GM15510 (cell line): Measurements from ENCODE around the gene RNF220.

ENCODE experiments used
- POLR2A ChIP-seq: IDR thresholded peaks from 3 replicates; pipeline ENCODE4 v1.6.1; 2011; ENCODE audit warnings: borderline replicate concordance; ENCODE audit not compliant: insufficient read length; ENCODE audit errors: extremely low read depth

RNF220 gene

DNA sequence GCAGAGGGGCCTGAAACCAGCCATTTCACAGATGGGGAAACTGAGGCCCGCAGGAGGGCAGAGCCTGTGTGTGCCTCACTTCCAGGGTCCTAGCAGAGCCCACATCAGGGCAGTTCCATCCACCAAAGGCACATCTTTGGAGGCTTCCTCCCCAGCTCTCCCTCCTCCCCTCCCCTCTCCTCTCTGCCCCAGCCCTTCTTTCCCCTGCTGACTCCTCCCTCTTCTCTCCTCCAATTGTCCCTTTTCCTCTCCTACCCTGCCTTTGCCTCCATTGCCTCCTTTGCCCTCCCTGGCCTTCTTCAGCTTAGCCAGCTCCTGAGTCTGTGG, 212.6 kb downstream of the RNF220 start:
- no peak for TF ChIP-seq POLR2A

DNA sequence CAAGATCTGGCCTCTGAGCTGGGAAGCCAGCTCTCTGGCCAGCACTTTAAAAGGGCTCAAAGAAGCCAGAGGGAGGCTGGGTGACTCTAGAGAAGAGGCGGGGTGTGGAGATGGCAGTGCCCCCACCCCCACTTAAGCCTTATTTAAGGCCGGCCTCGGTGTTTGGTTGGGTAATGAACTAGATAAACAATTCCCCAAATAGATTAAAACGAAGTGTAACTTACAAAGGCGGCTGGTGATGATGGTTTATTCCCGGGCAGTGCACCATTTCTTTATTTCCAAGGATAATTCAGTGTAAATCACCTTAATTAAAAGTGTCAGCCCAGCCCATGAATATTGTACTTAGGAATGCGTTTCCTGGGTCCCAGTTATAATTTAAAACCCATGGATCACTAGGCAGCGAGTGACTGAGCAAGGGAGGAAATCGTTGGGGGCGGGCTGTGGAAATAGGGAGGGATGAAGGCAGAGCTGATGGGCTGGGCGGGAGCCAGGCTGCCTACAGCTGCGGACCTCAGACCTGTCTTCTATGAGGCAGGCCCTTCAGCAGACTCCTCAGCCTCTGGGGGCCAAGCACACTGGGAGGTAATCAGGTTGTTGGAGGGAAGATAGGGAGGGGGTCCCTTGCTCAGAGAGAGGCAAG, 214.3 kb downstream of the RNF220 start:
- no peak for TF ChIP-seq POLR2A

DNA sequence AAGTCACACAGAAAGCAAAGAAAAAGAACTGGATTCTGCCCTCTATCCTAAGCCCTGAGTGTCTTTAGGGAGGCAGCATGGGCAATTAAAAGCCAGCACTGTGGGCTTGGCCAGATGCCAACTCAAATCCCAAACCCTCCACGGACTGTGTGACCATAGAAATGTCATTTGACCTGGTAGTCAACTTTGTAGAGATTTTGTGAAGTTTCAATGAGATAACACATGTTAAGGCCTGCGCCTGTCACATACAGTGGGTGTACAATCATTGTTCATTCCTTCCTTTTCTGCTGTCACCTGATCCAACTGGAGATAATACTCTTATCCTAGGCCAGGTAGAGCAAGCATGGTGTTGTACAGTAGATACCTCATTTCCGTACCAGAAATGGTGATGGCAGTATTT, 215.0 kb downstream of the RNF220 start:
- no peak for TF ChIP-seq POLR2A

DNA sequence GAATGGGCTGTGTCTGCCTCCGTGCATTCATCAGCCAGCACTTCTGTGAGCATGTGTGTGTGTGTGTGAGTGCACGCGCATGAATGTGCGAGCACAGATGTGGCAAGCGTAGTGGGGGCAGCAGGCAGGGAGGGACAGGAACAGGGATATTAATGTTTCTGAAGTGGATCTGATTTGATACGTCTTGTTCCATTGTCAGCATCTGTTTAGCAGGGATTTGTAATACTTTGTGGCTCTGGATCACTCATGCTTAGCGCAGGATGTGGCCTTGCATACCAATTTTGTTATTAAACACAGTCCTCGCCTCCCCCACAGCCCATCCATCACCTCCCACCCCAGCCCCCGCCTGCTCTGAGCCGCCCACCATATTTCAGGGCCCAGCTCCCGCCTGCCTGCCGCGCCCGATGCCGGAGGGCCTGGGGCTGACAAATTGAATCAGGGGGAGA, 216.8 kb downstream of the RNF220 start:
- no peak for TF ChIP-seq POLR2A

DNA sequence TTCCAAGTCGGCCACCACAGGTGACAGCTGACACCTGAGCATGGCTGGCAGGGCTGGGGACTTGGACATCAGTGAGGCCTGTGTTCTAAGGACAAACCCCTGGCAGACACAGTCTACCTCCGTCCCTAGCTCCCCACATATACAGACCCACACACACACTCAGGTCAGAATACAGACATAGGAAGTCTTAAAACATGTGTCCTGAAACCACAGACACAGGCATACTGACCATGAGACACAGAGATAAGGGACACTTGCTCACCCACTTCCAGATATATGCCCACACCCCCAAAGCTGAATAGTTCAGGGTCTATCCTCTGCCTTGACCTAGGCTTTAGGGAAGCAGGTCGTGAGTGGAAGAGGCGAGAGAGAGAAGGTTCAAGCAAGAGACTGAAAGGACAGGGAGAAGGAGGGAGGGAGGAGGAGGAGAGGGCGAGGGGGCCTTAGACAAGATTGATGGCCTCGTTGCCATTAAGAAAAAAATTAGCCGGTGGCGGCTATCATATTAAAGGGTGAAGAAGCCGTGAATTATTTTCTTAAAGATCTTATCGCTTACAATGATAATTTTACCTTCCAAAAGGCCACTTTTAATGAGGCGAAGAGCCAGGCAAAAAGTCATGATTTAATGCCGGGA, 219.3 kb downstream of the RNF220 start:
- TF ChIP-seq POLR2A, result no peak

DNA sequence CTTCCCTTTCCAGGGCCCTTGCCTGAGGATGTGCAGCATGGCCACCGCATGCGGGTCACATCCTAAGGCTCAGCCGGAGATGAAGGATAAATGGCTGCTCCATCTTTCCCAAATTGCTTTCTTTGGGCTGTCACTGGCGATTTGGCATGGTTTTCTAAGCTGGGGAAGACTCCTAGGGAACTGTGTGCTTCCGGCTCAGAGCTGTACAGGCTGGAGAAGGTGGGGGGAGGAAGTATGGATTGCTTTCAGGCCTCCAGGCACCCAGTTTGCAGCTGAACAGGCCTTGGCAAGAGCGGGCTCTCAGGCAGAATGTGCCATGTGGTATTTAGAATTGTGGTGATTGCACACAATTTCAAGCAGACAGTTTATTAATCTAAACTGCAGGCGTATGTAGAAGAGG, 220.3 kb downstream of the RNF220 start:
- TF ChIP-seq POLR2A, result no peak

DNA sequence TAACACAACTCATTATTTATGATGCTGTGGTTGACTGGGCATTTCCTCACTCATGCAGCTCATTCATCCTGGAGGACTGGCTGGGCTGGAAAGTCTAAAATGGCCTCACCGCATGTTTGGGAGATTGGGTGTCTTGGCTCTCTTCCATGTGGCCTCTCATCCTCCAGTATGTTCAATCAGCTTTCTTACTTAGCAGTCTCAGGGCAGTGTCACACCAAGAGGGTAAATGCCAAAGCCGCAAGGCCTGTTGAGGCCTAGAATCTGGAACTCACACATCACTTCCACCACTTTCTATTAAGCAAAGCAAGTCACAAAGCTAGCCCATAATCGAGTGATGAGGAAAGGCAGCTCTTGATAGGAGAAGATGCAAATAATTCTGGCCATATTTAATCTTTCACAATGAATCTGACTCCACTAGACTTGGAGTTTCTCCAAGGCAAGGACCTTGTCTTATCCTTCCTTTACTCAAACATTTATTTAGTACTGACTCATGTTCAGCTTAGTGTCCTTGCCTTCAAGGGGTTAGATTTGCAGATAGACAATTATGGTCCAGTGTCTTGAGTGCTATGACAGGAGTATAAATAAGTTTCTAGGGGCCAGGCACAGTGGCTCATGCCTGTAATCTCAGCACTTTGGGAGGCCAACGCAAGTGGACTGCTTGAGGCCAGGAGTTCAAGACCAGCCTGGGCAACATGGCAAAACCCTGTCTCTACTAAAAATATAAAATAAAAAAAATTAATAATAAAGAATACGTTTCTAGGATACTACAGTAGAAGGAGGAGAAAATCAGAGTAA, 224.1 kb downstream of the RNF220 start:
- TF ChIP-seq POLR2A, result no peak

DNA sequence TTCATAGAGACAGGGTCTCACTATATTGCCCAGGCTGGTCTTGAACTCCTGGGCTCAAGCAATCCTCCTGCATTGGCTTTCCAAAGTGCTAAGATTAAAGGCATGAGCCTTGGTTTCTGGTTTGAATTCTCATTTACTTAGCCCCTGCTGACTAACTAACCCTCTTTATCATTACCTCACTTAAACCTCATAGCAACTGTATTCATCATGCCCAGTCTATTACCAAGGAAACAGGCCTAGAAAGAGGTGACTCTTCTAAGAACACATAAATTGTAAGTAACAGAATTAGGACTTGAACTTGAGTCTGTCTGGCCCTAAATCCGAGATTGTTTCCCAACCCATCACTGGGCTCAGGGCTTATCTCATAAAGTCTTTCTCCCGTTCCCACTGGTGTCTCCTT, 225.1 kb downstream of the RNF220 start:
- no peak for TF ChIP-seq POLR2A

DNA sequence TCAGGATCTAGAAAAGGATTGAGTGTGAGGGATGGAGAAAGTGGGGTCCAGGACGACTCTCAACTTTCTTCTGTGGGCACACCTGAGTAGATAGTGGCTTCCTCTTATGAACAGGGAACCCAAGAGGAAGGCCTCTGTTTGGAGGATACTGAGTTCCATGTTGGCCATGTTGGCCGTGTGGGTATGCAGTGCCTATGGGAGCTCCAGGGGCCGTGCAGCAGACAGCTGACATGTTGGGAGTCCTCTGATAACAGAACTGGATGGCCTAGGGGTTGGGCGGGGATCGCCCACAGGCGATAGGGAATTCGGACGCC, 226.2 kb downstream of the RNF220 start:
- TF ChIP-seq POLR2A, result no peak

DNA sequence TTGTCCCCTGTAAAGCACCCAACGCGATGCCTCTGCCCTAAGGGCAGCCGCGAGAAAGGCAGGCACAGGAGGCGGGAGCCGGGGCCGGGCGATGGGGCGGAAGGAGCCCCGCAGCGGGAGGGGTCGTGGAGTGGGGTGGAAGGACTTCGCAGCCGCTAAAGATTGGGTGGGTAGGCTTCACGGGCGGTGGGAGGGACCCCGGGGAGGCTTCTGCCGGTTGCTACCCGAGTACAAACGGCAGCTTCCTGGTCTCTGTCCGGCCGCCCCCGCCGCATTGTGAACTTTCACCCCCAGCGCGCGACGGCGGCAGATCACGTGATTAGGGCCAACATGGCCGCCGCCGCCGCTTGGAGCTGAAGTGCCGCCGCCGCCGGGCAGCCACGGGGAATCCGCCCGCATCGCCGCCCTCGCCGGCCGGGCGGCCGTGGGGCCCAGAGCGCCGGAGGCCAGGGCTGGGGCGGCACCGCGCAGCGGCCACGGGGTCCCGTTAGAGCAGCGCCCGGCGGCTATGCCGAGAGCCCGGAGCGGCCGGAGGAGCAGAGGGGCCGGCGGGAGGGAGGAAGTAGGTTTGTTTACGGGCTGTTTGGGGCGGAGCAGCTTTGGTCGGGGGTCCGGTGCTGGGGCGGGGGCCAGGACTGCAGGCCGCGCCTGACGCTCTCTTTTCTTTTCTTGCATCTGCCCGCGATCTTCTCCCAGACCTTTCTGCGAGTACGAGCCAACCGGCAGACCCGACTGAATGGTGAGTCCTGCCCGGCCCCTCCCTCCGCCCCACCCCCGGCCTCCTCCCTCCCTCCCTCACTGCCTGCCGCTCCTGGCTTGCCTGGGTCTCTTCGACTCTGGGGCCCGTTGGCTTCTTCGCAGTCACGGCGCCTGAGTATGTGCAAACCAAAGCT, 226.8 kb downstream of the RNF220 start:
- TF ChIP-seq POLR2A, result peak; percentile 91

DNA sequence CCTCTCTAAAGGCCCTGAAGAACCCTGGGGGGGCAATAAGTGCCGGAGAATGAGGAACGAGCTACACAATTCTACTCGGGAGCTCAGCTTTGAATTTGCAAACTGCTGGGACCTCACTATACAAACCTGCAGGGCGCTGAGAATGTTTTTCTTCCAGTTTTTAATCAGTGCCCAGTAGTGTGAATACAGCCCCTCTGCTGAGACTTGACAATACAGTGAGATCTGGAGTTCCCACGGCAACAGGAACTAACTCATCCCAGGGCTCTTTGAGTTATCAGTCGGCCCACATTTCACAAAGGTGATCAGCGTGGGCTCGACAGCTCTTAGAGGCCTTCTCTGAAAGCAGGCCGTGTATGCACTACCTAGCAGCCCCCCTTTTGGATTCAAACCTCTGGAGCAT, 227.5 kb downstream of the RNF220 start:
- TF ChIP-seq POLR2A, result no peak

DNA sequence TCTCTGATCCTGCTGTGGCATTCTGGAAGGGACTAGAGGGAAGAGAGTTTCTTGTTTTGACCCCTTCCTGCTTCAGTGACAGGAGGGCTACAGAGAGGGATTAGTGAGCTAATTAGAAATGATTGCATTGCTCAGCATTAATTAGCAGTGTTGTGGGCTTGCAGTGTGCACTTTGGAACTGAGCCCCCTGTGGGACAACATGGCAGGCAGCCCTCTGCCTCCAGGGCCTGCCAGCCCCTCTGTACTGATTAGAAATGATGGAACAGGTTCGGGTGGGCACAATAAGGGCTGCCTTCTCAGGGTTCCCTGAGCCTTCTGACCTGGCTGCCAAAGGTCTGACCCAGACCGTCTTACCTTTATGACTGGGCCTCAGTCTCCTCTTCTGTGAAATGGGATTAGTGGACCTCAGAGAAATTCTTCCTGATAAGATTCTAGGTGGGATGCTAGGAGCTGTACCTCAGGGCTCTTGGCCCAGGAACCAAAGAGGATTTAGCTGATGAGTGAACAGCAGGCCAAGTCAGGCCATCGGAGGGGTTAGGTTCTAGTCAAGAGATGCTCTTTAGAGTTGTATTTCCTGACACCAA, 229.6 kb downstream of the RNF220 start:
- TF ChIP-seq POLR2A, result no peak

DNA sequence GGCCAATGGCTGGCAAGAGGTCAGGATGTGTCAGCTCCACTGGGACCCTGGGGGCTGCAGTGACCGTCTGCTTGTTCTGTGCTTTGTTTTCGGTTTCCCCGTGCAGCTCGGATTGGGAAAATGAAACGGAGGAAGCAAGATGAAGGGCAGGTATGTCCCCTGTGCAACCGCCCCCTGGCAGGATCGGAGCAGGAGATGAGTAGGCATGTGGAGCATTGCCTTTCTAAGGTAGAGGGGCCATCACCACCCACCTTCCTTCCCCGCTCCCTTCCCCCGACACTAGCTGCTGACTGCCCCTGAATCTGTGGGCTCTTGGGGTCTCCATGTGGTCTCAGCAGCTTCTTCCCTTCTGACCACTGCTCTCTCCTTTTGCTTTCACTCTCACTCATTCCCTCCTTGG, 230.4 kb downstream of the RNF220 start:
- no peak for TF ChIP-seq POLR2A

DNA sequence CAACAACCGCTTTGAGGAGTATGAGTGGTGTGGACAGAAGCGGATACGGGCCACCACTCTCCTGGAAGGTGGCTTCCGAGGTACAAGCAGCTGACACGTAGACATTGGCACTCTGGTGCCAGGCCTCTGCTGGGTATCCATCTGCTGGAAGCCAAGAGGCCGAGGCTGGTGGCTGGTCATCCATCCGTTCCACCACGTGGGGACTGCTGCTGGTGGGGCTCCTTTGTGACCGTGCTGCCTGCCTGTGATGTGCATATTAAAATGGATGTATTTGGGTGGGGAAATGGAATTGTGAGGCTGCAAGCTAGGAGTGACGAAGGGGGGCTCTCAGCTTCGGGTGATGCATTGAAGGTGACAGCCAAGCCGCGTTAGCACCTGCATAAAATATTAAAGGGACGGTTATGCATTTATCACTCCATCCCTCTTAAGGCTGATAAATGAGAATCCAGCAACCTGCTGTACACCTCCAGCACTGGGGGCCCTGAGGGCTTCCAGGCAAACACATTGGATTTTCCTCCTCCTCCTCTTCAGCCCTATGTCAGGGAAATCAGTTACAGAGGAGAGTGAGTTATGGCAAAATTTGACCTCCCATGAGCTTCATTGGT, 231.1 kb downstream of the RNF220 start:
- no peak for TF ChIP-seq POLR2A
